ENCODE results near the gene WNK2. TPM values are rescaled to one million over a fixed set of nuclear protein-coding genes. Genes with fewer than 3 reads are reported as not detected.

The WNK2 gene
- total RNA-seq, 1 donor from 2014 or later, result 6.2 TPM

DNA sequence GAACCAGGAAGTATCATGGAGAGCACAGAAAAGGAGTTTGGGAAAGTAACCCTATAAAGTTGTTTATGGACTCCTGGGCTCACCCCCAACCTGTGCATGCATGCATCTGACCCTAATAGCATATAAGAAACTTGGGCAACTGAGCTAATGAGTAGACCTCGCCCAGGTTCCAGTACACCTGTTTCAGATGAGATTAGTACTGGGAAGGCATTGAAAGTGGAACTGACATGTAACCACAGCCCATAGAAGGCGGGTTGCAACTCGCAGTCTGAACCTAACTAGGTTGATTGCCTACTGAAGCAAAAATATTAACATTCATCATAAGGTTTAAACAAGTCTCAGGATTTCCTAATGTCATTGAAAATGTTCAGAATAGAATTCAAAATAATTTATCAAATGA, 87.0 kb downstream of the WNK2 start:
- H3K4me3 Mint-ChIP-seq, result no peak overlapping the region
- Histone ChIP-seq H3F3A (ENCODE audit: low read depth) (no peaks in the 10 kb centered on the region), H3K27ac (no peak overlapping the region), H3K79me2 (ENCODE audit: low read depth) (no peaks in the 10 kb centered on the region), H3K4me2 (no peak overlapping the region), H3K9me3 (ENCODE audit: low read depth) (no peaks in the 10 kb centered on the region), H3K4me1 (no peaks in the 10 kb centered on the region), H3K9ac (no peak overlapping the region), H3K27me3 (no peaks in the 10 kb centered on the region), H4K20me1 (ENCODE audit: low read depth) (no peaks in the 10 kb centered on the region), H3K36me3 (no peaks in the 10 kb centered on the region), H3K4me3 (no peak overlapping the region), H2AFZ (replicated peaks) (no peak overlapping the region)
- DNase-seq (ENCODE audit: low spot score), result no peak
- no peaks in the 10 kb centered on the region for H3K27me3 Mint-ChIP-seq (ENCODE audit: insufficient read depth, low read depth)
- H3K27ac Mint-ChIP-seq, result no peak overlapping the region
- TF ChIP-seq EZH2phosphoT487 (IDR thresholded peaks at IDR 0.05) (no peak), EZH2 (IDR thresholded peaks at IDR 0.05) (no peak)
- TF ChIP-seq, protein P1, sequence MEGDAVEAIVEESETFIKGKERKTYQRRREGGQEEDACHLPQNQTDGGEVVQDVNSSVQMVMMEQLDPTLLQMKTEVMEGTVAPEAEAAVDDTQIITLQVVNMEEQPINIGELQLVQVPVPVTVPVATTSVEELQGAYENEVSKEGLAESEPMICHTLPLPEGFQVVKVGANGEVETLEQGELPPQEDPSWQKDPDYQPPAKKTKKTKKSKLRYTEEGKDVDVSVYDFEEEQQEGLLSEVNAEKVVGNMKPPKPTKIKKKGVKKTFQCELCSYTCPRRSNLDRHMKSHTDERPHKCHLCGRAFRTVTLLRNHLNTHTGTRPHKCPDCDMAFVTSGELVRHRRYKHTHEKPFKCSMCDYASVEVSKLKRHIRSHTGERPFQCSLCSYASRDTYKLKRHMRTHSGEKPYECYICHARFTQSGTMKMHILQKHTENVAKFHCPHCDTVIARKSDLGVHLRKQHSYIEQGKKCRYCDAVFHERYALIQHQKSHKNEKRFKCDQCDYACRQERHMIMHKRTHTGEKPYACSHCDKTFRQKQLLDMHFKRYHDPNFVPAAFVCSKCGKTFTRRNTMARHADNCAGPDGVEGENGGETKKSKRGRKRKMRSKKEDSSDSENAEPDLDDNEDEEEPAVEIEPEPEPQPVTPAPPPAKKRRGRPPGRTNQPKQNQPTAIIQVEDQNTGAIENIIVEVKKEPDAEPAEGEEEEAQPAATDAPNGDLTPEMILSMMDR (IDR thresholded peaks at IDR 0.05), result no peak
- peaks cover 38% of the 10 kb centered on the region for H3K36me3 Mint-ChIP-seq
- H3K9me3 Mint-ChIP-seq, result peaks cover 17% of the 10 kb centered on the region
- no peaks in the 10 kb centered on the region for H3K4me1 Mint-ChIP-seq

DNA sequence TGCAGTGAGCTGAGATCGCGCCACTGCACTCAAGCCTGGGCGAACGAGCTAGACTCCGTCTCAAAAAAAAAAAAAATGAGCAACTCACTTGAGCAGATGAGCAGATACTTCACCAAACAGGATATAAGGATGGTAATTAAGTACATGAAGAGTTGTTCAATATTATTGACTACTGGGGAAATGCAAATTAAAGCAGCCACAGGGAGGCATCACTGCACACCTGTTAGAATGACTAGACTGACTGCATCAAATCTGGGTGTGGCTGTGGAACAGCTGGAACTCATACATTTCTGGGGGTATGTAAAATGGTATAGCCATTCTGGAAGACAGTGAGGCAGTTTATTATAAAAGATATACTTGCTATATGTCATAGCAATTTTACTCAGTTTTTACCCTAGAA, 93.0 kb downstream of the WNK2 start:
- H3K9me3 Mint-ChIP-seq, result peaks cover 8% of the 10 kb centered on the region
- no peak overlapping the region for H3K27ac Mint-ChIP-seq
- H3K4me3 Mint-ChIP-seq, result no peak overlapping the region
- H3K27me3 Mint-ChIP-seq (ENCODE audit: insufficient read depth, low read depth), result no peaks in the 10 kb centered on the region
- Histone ChIP-seq H3K4me2 (no peak overlapping the region), H4K20me1 (ENCODE audit: low read depth) (no peaks in the 10 kb centered on the region), H3K27me3 (no peaks in the 10 kb centered on the region), H3K9ac (no peak overlapping the region), H3K36me3 (no peaks in the 10 kb centered on the region), H3F3A (ENCODE audit: low read depth) (no peaks in the 10 kb centered on the region), H2AFZ (replicated peaks) (no peak overlapping the region), H3K79me2 (ENCODE audit: low read depth) (no peaks in the 10 kb centered on the region), H3K4me1 (no peaks in the 10 kb centered on the region), H3K9me3 (ENCODE audit: low read depth) (no peaks in the 10 kb centered on the region), H3K4me3 (no peak overlapping the region), H3K27ac (no peak overlapping the region)
- peaks cover 17% of the 10 kb centered on the region for H3K36me3 Mint-ChIP-seq
- DNase-seq (ENCODE audit: low spot score), result no peak
- TF ChIP-seq, protein P1 (IDR thresholded peaks at IDR 0.05), result no peak
- no peak for TF ChIP-seq EZH2phosphoT487 (IDR thresholded peaks at IDR 0.05)
- TF ChIP-seq EZH2 (IDR thresholded peaks at IDR 0.05), result no peak
- H3K4me1 Mint-ChIP-seq, result no peaks in the 10 kb centered on the region

DNA sequence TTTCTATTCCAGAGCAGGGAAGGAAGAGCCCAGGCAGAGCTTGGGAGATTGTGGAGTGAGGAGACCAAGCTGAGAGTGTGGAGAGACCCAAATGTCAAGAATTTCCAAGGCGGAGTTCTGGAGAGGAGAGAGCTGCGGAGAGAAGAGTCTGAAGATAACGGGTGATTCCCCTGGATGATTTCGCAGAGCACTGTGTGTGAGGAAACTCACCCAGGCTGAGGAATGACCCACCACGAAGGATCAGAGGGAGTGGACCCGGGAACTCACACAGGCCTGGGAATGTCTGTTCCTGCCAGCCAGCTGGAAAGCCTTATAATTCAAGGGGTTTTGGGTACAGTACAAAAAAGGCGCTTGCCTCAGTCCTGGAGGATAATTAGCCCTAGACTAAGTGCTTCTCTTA, 94.2 kb downstream of the WNK2 start:
- H3K27me3 ChIP-seq, result no peaks in the 10 kb centered on the region
- no peak overlapping the region for H3K27ac ChIP-seq
- H3K4me1 Mint-ChIP-seq, result no peaks in the 10 kb centered on the region
- no peak overlapping the region for H3K4me3 Mint-ChIP-seq
- no peak overlapping the region for H3K4me2 ChIP-seq
- H3K9ac ChIP-seq, result no peak overlapping the region
- no peaks in the 10 kb centered on the region for H3K79me2 ChIP-seq (ENCODE audit: low read depth)
- no peaks in the 10 kb centered on the region for H3K36me3 ChIP-seq
- peaks cover 5% of the 10 kb centered on the region for H3K9me3 Mint-ChIP-seq
- H3K9me3 ChIP-seq (ENCODE audit: low read depth), result no peaks in the 10 kb centered on the region
- no peaks in the 10 kb centered on the region for H3K4me1 ChIP-seq
- H3K36me3 Mint-ChIP-seq, result peaks cover 13% of the 10 kb centered on the region
- H3F3A ChIP-seq (ENCODE audit: low read depth), result no peaks in the 10 kb centered on the region
- no peak overlapping the region for H2AFZ ChIP-seq (replicated peaks)
- no peak for TF ChIP-seq EZH2 (IDR thresholded peaks at IDR 0.05)
- TF ChIP-seq, protein P1 (IDR thresholded peaks at IDR 0.05), result no peak
- TF ChIP-seq EZH2phosphoT487 (IDR thresholded peaks at IDR 0.05), result no peak
- no peaks in the 10 kb centered on the region for H4K20me1 ChIP-seq (ENCODE audit: low read depth)
- H3K4me3 ChIP-seq, result no peak overlapping the region
- no peaks in the 10 kb centered on the region for H3K27me3 Mint-ChIP-seq (ENCODE audit: insufficient read depth, low read depth)
- DNase-seq (ENCODE audit: low spot score), result no peak
- H3K27ac Mint-ChIP-seq, result no peak overlapping the region

Data from neural progenitor cell (in vitro differentiated cells).